Measurements from ENCODE around the gene WDHD1. TPM values are rescaled to one million over a fixed set of nuclear protein-coding genes. Genes with fewer than 3 reads are reported as not detected.

WDHD1 gene
- total and polyA plus RNA-seq, 2 of the 4 experiments (the other 2 are of a cell fraction) = 4.4 to 13.1 TPM

GRCh38 chr14:55047301-55048053 is 20.6 kb upstream of the WDHD1 start:
- ATAC-seq (ENCODE audit: low read depth) = no peak
- Histone ChIP-seq H2BK15ac (ENCODE audit: low read depth, low read length) (no peak overlapping the region), H3K9me3 (ENCODE audit: control insufficient read depth, insufficient read depth, low read length) (no peaks in the 10 kb centered on the region), H3K4me2 (ENCODE audit: low read depth, low read length) (no peak overlapping the region), H4K20me1 (ENCODE audit: insufficient read depth, low read length) (peaks cover 10% of the 10 kb centered on the region; the same call in 1 of the 2 replicates), H4K91ac (ENCODE audit: insufficient read depth, low read depth, low read length) (no peak overlapping the region), H3K4me3 (ENCODE audit: insufficient read depth, low read depth, low read length) (no peak overlapping the region), H4K5ac (ENCODE audit: low read depth, low read length) (no peak overlapping the region), H4K8ac (ENCODE audit: low read depth in 2 of 2, low read length in 2 of 2) (no peak overlapping the region), H3K4ac (ENCODE audit: low read depth, low read length) (no peak overlapping the region), H3K27ac (ENCODE audit: insufficient read depth, low read length) (no peak overlapping the region), H3K14ac (replicated peaks; ENCODE audit: low read depth, low read length) (no peak overlapping the region), H3K9ac (ENCODE audit: low read depth, low read length) (no peak overlapping the region), H2AK9ac (replicated peaks; ENCODE audit: low read depth, low read length, poor library complexity) (no peak overlapping the region), H3K79me1 (ENCODE audit: low read depth in 1 of 2, low read length in 2 of 2) (peaks cover 12 to 30% of the 10 kb centered on the region in 2 experiments; a peak in 3 of 4 replicates), H2BK120ac (ENCODE audit: low read depth, low read length) (no peak overlapping the region), H3K56ac (ENCODE audit: extremely low read depth, insufficient read depth, low read length) (no peak overlapping the region), H2BK5ac (ENCODE audit: low read depth, low read length, poor library complexity, severe bottlenecking) (no peak overlapping the region), H3K36me3 (ENCODE audit: control insufficient read depth, insufficient read depth, low read length) (peaks cover 10% of the 10 kb centered on the region), H3K9me1 (ENCODE audit: insufficient read depth, low read length) (no peaks in the 10 kb centered on the region), H2AK5ac (ENCODE audit: low read depth, low read length) (no peak overlapping the region), H2AFZ (replicated peaks; ENCODE audit: low read length, poor library complexity) (no peak overlapping the region), H3K4me1 (ENCODE audit: control insufficient read depth, insufficient read depth, low read length) (peaks cover 6% of the 10 kb centered on the region), H3K18ac (ENCODE audit: low read depth, low read length) (no peak overlapping the region), H3K27me3 (ENCODE audit: control insufficient read depth, insufficient read depth, low read length) (no peaks in the 10 kb centered on the region), H3K23ac (ENCODE audit: low read depth, low read length) (no peak overlapping the region), H2BK20ac (ENCODE audit: low read depth, low read length) (no peak overlapping the region)
- intact Hi-C loops (cut with micrococcal nuclease) (no loop called here), in situ Hi-C loops (cut with MboI; ENCODE audit: low sequenced_read_pairs) (no loop called here), dilution Hi-C loops (cut with HindIII; ENCODE audit: low sequenced_read_pairs, unreplicated experiment) (no loop called here)
- WGBS, 2 experiments (ENCODE audit: extremely low coverage in 2 of 2, insufficient read length in 1 of 2) = 100% methylated on average over 1 of the region's 5 CpGs; no CpG with 5 or more reads in 1 of the 2 experiments
- ChIA-PET CTCF (interaction anchor here (1.2 kb wide), 1 partner anchor 113 kb away, joined by 7 read pairs; no protein-coding TSS in a partner anchor), POLR2A (ENCODE audit: unreplicated experiment) (interaction anchor here (0.5 to 0.6 kb wide), 2 partner anchors 17 to 1115 kb away, joined by 3 read pairs; no protein-coding TSS in a partner anchor)
- BruUV-seq (replicated peaks) = no TSS peak
- DNase-seq = no peak
- TF ChIP-seq RCOR1 (IDR thresholded peaks at IDR 0.05; ENCODE audit: insufficient replicate concordance, low read length) (no peak), ELK1 (IDR thresholded peaks at IDR 0.05; ENCODE audit: borderline replicate concordance, low read depth, low read length) (no peak)

All from IMR-90 (cell line).